HEK293T (cell line): ENCODE data around the gene IP6K3.

Experiments
- ARNT ChIP-seq: fragments of 450-650 bp; IDR thresholded peaks from 2 replicates; pipeline ENCODE4 v1.6.1; 2017; ENCODE audit warnings: mild to moderate bottlenecking
- BHLHE40 ChIP-seq: fragments of 450-650 bp; IDR thresholded peaks from 2 replicates; pipeline ENCODE4 v1.6.1; 2016; ENCODE audit warnings: mild to moderate bottlenecking, moderate library complexity, borderline replicate concordance
- CTBP1 ChIP-seq: fragments of 450-650 bp; IDR thresholded peaks from 2 replicates; pipeline ENCODE4 v1.6.1; 2016; ENCODE audit warnings: borderline replicate concordance
- ELF4 ChIP-seq: fragments of 450-650 bp; IDR thresholded peaks from 2 replicates; pipeline ENCODE4 v1.6.1; 2017; ENCODE audit warnings: antibody characterized with exemption
- FOXA1 ChIP-seq: fragments of 450-650 bp; IDR thresholded peaks from 2 replicates; pipeline ENCODE4 v1.6.1; 2016; ENCODE audit warnings: mild to moderate bottlenecking
- FOXK2 ChIP-seq: fragments of 450-650 bp; IDR thresholded peaks from 2 replicates; pipeline ENCODE4 v1.6.1; 2016; ENCODE audit warnings: mild to moderate bottlenecking
- FOXM1 ChIP-seq: fragments of 450-650 bp; IDR thresholded peaks from 2 replicates; pipeline ENCODE4 v1.6.1; 2017; ENCODE audit warnings: mild to moderate bottlenecking, borderline replicate concordance
- LEF1 ChIP-seq: fragments of 450-650 bp; IDR thresholded peaks from 2 replicates; pipeline ENCODE4 v1.6.1; 2017; ENCODE audit warnings: mild to moderate bottlenecking, borderline replicate concordance
- NFRKB ChIP-seq: fragments of 450-650 bp; IDR thresholded peaks from 2 replicates; pipeline ENCODE4 v1.6.1; 2016; ENCODE audit warnings: mild to moderate bottlenecking, moderate library complexity
- PKNOX1 ChIP-seq: fragments of 450-650 bp; IDR thresholded peaks from 2 replicates; pipeline ENCODE4 v1.6.1; 2016
- SP1 ChIP-seq: fragments of 450-650 bp; IDR thresholded peaks from 2 replicates; pipeline ENCODE4 v1.6.1; 2017
- SUZ12 ChIP-seq: fragments of 450-650 bp; IDR thresholded peaks from 2 replicates; pipeline ENCODE4 v1.6.1; 2016; ENCODE audit warnings: mild to moderate bottlenecking
- TARDBP ChIP-seq: fragments of 450-650 bp; IDR thresholded peaks from 2 replicates; pipeline ENCODE4 v1.6.1; 2016
- ZNF384 ChIP-seq: fragments of 450-650 bp; IDR thresholded peaks from 2 replicates; pipeline ENCODE4 v1.6.1; 2016

- TF ChIP-seq SP1 (no peak), TARDBP (no peak), FOXK2 (no peak), NFRKB (no peak), PKNOX1 (no peak), BHLHE40 (no peak), FOXM1 (no peak), SUZ12 (no peak), ARNT (no peak), CTBP1 (no peak), FOXA1 (no peak), ZNF384 (no peak), ELF4 (no peak), LEF1 (no peak)
Observed at GRCh38 chr6:33717934-33718455, 28.7 kb downstream of the IP6K3 start.
